Measurements from ENCODE around the gene INO80B. TPM values are rescaled to one million over a fixed set of nuclear protein-coding genes. Genes with fewer than 3 reads are reported as not detected.
"Not testable (repeated sequence)": the region's sequence is repeated elsewhere in the genome, so short reads cannot be mapped to it uniquely, and the experiment has no call there.

Gene INO80B
- total and polyA plus RNA-seq, 2 of the 8 experiments (the other 6 are each of a cell fraction or from before 2014, with no cell fraction given): 3.9 to 18.5 TPM

DNA sequence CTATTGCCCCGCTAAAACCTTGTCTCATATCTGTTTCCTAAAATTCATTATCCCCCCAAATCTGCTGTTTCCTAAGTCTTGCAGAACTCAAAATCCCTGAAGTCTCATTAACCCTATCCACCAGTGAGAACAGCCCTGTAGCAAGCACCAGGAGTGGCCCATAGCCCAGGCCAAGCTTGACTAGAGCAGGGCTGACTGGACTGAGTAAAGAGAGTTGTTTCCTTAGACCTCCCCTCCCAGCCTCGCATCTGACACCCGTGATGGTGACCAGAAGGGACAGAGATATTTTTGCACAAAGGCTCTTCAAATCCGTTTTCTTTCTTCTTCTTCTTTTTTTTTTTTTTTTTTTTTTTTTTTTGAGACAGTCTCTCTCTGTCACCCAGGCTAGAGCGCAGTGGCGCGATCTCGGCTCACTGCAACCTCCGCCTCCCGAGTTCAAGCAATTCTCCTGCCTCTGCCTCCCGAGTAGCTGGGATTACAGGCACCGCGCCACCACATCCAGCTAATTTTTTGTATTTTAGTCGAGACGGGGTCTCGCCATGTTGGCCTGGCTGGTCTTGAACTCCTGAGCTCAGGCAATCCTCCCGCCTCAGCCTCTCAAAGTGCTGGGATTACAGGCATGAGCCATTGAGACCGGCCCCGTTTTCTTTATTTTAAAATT, 34.3 kb upstream of the INO80B start:
- not testable (repeated sequence) for H3K56ac ChIP-seq (replicated peaks; ENCODE audit: insufficient read length, low read depth, low read length); H3K4ac ChIP-seq (replicated peaks; ENCODE audit: insufficient read length, low read depth, low read length); H3K14ac ChIP-seq (ENCODE audit: insufficient read length); H3K9me3 ChIP-seq (ENCODE audit: insufficient read depth in 2 of 2, low read depth in 1 of 2, low read length in 1 of 2); H3K27ac ChIP-seq (ENCODE audit: low read depth, low read length); H2BK5ac ChIP-seq (ENCODE audit: low read depth, low read length); H2BK15ac ChIP-seq (ENCODE audit: low read length); H3K9ac ChIP-seq (replicated peaks in 1 of 4; ENCODE audit: extremely low read depth in 1 of 4, low read depth in 3 of 4, low read length in 3 of 4); H4K91ac ChIP-seq (replicated peaks; ENCODE audit: insufficient read length, low read length); H4K5ac ChIP-seq (ENCODE audit: insufficient read length, low read depth, low read length); H2BK120ac ChIP-seq (replicated peaks; ENCODE audit: low read depth, low read length); H4K8ac ChIP-seq (ENCODE audit: extremely low read depth, insufficient read depth, low read length); H3K79me1 ChIP-seq (ENCODE audit: low read depth, low read length); H2BK12ac ChIP-seq (ENCODE audit: low read depth, low read length); H3K23ac ChIP-seq (ENCODE audit: insufficient read length); H2AFZ ChIP-seq (ENCODE audit: low read length); DNase-seq (ENCODE audit: low read depth in 1 of 2, low spot score in 2 of 2); H3K27me3 ChIP-seq (replicated peaks in 1 of 4; ENCODE audit: control insufficient read depth in 3 of 4, extremely low read depth in 1 of 4, insufficient read depth in 3 of 4, low read length in 3 of 4); H3K18ac ChIP-seq (ENCODE audit: extremely low read depth, low read length); H3K79me2 ChIP-seq (ENCODE audit: control insufficient read depth in 1 of 2, insufficient read depth in 2 of 2, low read length in 2 of 2); H2BK20ac ChIP-seq (ENCODE audit: low read length); H3K4me1 ChIP-seq (replicated peaks in 1 of 4; ENCODE audit: control insufficient read depth in 3 of 4, insufficient read depth in 4 of 4, low read length in 3 of 4); FAIRE-seq
- CTCF ChIA-PET (ENCODE audit: partially characterized antibody): interaction anchor here (0.6 to 1.3 kb wide), 2 partner anchors 54 to 126 kb away, joined by 3 to 4 read pairs; no protein-coding TSS in a partner anchor
- H3K4me2 ChIP-seq (ENCODE audit: insufficient read depth in 1 of 2, low read depth in 2 of 2, low read length in 2 of 2): peak overlapping the region; percentile 74 to 97; a peak in 3 of 4 replicates
- peaks cover 10% of the 10 kb centered on the region for H3K23me2 ChIP-seq (ENCODE audit: low read depth, low read length)
- H2AK5ac ChIP-seq (ENCODE audit: low read depth, low read length): 0 out of 2 replicates have a peak overlapping the region, but pooled peaks have one; percentile 25
- H3K4me3 ChIP-seq (ENCODE audit: extremely low read depth in 1 of 4, insufficient read depth in 2 of 4, low read depth in 3 of 4, low read length in 4 of 4): peak overlapping the region; percentile 51 to 92 (median 74); a peak in 4 of 8 replicates
- POLR2A ChIA-PET (ENCODE audit: partially characterized antibody): interaction anchor here (0.7 to 3.5 kb wide), 14 partner anchors 8 to 62 kb away, joined by 3 to 24 read pairs (median 4); partner anchors contain the start of genes INO80B and WBP1
- peaks cover 0 to 12% (median 3%) of the 10 kb centered on the region in 4 experiments; a peak in 6 of 8 replicates for H3K36me3 ChIP-seq (ENCODE audit: control insufficient read depth in 2 of 4, insufficient read depth in 4 of 4, low read length in 3 of 4)
- WGBS, 2 experiments (ENCODE audit: extremely low coverage in 1 of 2, insufficient coverage in 1 of 2, insufficient read length in 1 of 2, insufficient replicate concordance in 2 of 2, low coverage in 1 of 2, low lambda C conversion rate in 2 of 2, missing lambda C conversion rate in 1 of 2): 77% methylated on average over 11 of the region's 19 CpGs; no CpG with 5 or more reads in 1 of the 2 experiments
- H4K20me1 ChIP-seq (replicated peaks in 1 of 2; ENCODE audit: control insufficient read depth in 1 of 2, insufficient read depth in 2 of 2, low read length in 2 of 2): peaks cover 0 to 10% of the 10 kb centered on the region in 2 experiments
